ENCODE results near the gene TMEM60. TPM values are rescaled to one million over a fixed set of nuclear protein-coding genes. Genes with fewer than 3 reads are reported as not detected.
"Not testable (repeated sequence)": the region's sequence is repeated elsewhere in the genome, so short reads cannot be mapped to it uniquely, and the experiment has no call there.

TMEM60 gene, protein sequence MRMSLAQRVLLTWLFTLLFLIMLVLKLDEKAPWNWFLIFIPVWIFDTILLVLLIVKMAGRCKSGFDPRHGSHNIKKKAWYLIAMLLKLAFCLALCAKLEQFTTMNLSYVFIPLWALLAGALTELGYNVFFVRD
- polyA plus RNA-seq (ENCODE audit: low read depth in 6 of 6) = 10 to 100 TPM; 12.4 to 53.5 (median 29.6) TPM

GRCh38 chr7:77798394-77799077, at the start of gene TMEM60, which contains the start of gene PHTF2:
Gene TMEM60 (minus strand): TSS chr7:77798434. CDS start chr7:77794373, 4,061 bp downstream.
Gene PHTF2 (plus strand): TSS chr7:77798773.
- H3K4me3 Mint-ChIP-seq = peak within 1 kb of the TSS; percentile 88 to 100 (median 96)
- peak; percentile 85 to 89 for ATAC-seq (ENCODE audit: low read depth in 2 of 2)
- H3K4me1 Mint-ChIP-seq = peaks cover 59 to 87% (median 87%) of the 10 kb centered on the region in 3 donors
- H3K27me3 Mint-ChIP-seq = no peaks in the 10 kb centered on the region
- peak; percentile 94 for DNase-seq
- H3K27ac Mint-ChIP-seq = peak within 1 kb of the TSS; percentile 93 to 98 (median 96)
- H3K36me3 Mint-ChIP-seq = peaks cover 0 to 9% of the 10 kb centered on the region in 2 donors
- H3K9me3 Mint-ChIP-seq = no peaks in the 10 kb centered on the region

DNA sequence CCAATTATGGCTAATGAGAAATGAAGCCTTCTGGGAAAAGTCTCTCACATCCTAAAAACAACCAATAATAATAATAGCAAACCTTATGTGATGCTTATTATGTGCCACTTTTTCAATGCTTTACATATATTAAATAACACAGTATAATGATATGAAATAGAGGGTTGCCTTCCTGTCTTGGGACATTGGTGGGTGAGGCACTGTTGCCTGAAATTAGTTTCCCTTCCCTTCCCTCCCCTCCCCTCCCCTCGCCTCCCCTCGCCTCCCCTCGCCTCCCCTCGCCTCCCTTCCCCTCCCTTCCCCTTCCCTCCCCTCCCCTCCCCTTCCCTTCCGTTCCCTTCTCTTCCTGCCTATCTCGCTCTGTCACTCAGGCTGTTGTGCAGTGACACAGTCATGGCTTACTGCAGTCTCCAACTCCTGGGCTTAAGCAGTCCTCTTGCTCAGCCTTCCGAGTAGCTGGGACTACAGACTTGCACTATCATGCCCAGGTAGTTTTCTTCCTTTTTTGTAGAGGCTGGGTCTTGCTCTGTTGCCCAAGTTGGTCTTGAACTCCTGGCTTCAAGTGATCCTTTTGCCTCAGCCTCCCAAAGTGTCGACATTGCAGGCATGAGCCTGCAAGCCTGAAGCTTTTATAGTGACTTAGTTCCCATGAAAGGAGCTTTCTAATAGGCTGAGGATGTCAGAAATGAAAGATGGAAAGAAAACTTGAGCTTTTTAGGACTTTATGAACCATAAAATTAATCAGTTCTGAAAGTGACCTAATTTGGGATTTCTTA, 48.3 kb upstream of the TMEM60 start:
- no peak for DNase-seq
- Mint-ChIP-seq H3K27ac (peak overlapping the region in 3 of 6 donors; percentile 56 to 83 (median 72)), H3K4me3 (peak overlapping the region in 1 of 8 donors; percentile 74), H3K36me3 (peaks cover 0 to 14% of the 10 kb centered on the region in 2 donors), H3K9me3 (no peaks in the 10 kb centered on the region), H3K4me1 (peaks cover 24 to 64% (median 53%) of the 10 kb centered on the region in 3 donors), H3K27me3 (no peaks in the 10 kb centered on the region)
- ATAC-seq (ENCODE audit: low read depth in 2 of 2) = no peak

- no peak for DNase-seq
- ATAC-seq (ENCODE audit: low read depth in 2 of 2) = no peak
- Mint-ChIP-seq H3K36me3 (peaks cover 0 to 8% of the 10 kb centered on the region in 2 donors), H3K4me1 (peaks cover 22 to 52% (median 43%) of the 10 kb centered on the region in 3 donors), H3K27me3 (no peaks in the 10 kb centered on the region), H3K27ac (peak overlapping the region in 1 of 6 donors; percentile 85), H3K9me3 (no peaks in the 10 kb centered on the region), H3K4me3 (no peak overlapping the region)
Measured at GRCh38 chr7:77843194-77843593, 45.0 kb upstream of the TMEM60 start.

GRCh38 chr7:77839919-77840318, 41.7 kb upstream of the TMEM60 start:
- Mint-ChIP-seq H3K4me1 (peaks cover 25 to 49% (median 36%) of the 10 kb centered on the region in 3 donors), H3K9me3 (peaks cover 0 to 4% (median 0%) of the 10 kb centered on the region in 7 donors), H3K27ac (peak overlapping the region in 4 of 6 donors; percentile 7 to 82 (median 42)), H3K4me3 (peak overlapping the region in 3 of 8 donors; percentile 22 to 57 (median 39)), H3K27me3 (no peaks in the 10 kb centered on the region), H3K36me3 (no peaks in the 10 kb centered on the region)
- ATAC-seq (ENCODE audit: low read depth in 2 of 2) = peak; percentile 62 to 91
- no peak for DNase-seq

GRCh38 chr7:77838929-77839491, 40.8 kb upstream of the TMEM60 start:
- Mint-ChIP-seq H3K36me3 (no peaks in the 10 kb centered on the region), H3K4me3 (peak overlapping the region in 1 of 8 donors; percentile 24), H3K4me1 (peaks cover 25 to 55% (median 41%) of the 10 kb centered on the region in 3 donors), H3K27me3 (no peaks in the 10 kb centered on the region), H3K27ac (peak overlapping the region in 2 of 6 donors; percentile 19 to 82), H3K9me3 (peaks cover 0 to 4% (median 0%) of the 10 kb centered on the region in 7 donors)
- no peak for ATAC-seq (ENCODE audit: low read depth in 2 of 2)
- DNase-seq = no peak

- Mint-ChIP-seq H3K36me3 (no peaks in the 10 kb centered on the region), H3K27ac (peak overlapping the region in 3 of 6 donors; percentile 48 to 81 (median 73)), H3K9me3 (peaks cover 0 to 4% (median 0%) of the 10 kb centered on the region in 7 donors), H3K4me1 (peaks cover 27 to 57% (median 40%) of the 10 kb centered on the region in 3 donors), H3K4me3 (peak overlapping the region in 3 of 8 donors; percentile 5 to 12 (median 11)), H3K27me3 (no peaks in the 10 kb centered on the region)
- ATAC-seq (ENCODE audit: low read depth in 2 of 2) = no peak
- no peak for DNase-seq
Measured at GRCh38 chr7:77837966-77838365, 39.7 kb upstream of the TMEM60 start.

- Mint-ChIP-seq H3K27ac (peak overlapping the region in 1 of 6 donors; percentile 81), H3K27me3 (no peaks in the 10 kb centered on the region), H3K4me1 (peaks cover 31 to 59% (median 43%) of the 10 kb centered on the region in 3 donors), H3K36me3 (no peaks in the 10 kb centered on the region), H3K4me3 (no peak overlapping the region), H3K9me3 (peaks cover 0 to 4% (median 0%) of the 10 kb centered on the region in 7 donors)
- DNase-seq (no peak), ATAC-seq (ENCODE audit: low read depth in 2 of 2) (no peak)
Measured at GRCh38 chr7:77837275-77837674, 39.0 kb upstream of the TMEM60 start.

DNA sequence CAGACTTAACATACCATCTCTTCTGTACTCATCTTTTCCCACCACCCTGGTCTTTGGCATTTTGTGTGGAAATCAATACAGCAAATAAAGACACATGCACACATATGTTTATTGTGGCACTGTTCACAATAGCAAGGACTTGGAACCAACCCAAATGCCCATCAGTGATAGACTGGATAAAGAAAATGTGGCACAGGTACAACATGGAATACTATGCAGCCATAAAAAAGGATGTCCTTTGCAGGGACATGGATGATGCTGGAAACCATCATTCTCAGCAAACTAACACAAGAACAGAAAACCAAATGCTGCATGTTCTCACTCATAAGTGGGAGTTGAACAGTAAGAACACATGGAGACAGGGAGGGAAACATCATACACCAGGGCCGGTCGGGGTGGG, 38.2 kb upstream of the TMEM60 start:
- H3K36me3 Mint-ChIP-seq; H3K9me3 Mint-ChIP-seq; H3K4me3 Mint-ChIP-seq; H3K27me3 Mint-ChIP-seq; DNase-seq; ATAC-seq (ENCODE audit: low read depth in 2 of 2): not testable (repeated sequence)
- H3K27ac Mint-ChIP-seq = peak overlapping the region in 1 of 6 donors; percentile 75
- H3K4me1 Mint-ChIP-seq = peaks cover 40 to 66% (median 48%) of the 10 kb centered on the region in 3 donors

- Mint-ChIP-seq H3K4me3 (peak overlapping the region in 2 of 8 donors; percentile 37 to 56), H3K4me1 (peaks cover 46 to 76% (median 61%) of the 10 kb centered on the region in 3 donors), H3K27ac (peak overlapping the region in 3 of 6 donors; percentile 8 to 79 (median 69))
Measured at GRCh38 chr7:77833136-77833535, 34.9 kb upstream of the TMEM60 start.

GRCh38 chr7:77831953-77832352, 33.7 kb upstream of the TMEM60 start:
- no peak for DNase-seq
- Mint-ChIP-seq H3K4me1 (peaks cover 42 to 79% (median 65%) of the 10 kb centered on the region in 3 donors), H3K27ac (peak overlapping the region in 4 of 6 donors; percentile 31 to 75 (median 52)), H3K9me3 (peaks cover 0 to 4% (median 1%) of the 10 kb centered on the region in 7 donors), H3K27me3 (no peaks in the 10 kb centered on the region), H3K36me3 (peaks cover 0 to under 1% of the 10 kb centered on the region in 2 donors), H3K4me3 (peak overlapping the region in 1 of 8 donors; percentile 1)
- no peak for ATAC-seq (ENCODE audit: low read depth in 2 of 2)

More at GRCh38 chr7:77833136-77833535, 34.9 kb upstream of the TMEM60 start:
- no peak for ATAC-seq (ENCODE audit: low read depth in 2 of 2)
- no peak for DNase-seq
- Mint-ChIP-seq H3K36me3 (no peaks in the 10 kb centered on the region), H3K9me3 (peaks cover 0 to 4% (median 0%) of the 10 kb centered on the region in 7 donors), H3K27me3 (no peaks in the 10 kb centered on the region)

- H3K36me3 Mint-ChIP-seq = peaks cover 4 to 5% of the 10 kb centered on the region in 2 donors
- ATAC-seq (ENCODE audit: low read depth in 2 of 2) (peak in 1 of 2 donors; percentile 27), DNase-seq (no peak)
- peaks cover 47 to 81% (median 68%) of the 10 kb centered on the region in 3 donors for H3K4me1 Mint-ChIP-seq
- H3K9me3 Mint-ChIP-seq = peaks cover 0 to 6% (median 6%) of the 10 kb centered on the region in 7 donors
- H3K27me3 Mint-ChIP-seq = no peaks in the 10 kb centered on the region
- peak overlapping the region in 1 of 8 donors; percentile 1 for H3K4me3 Mint-ChIP-seq
- H3K27ac Mint-ChIP-seq = peak overlapping the region; percentile 6 to 75 (median 32)
Measured at GRCh38 chr7:77831481-77831880, 33.2 kb upstream of the TMEM60 start.

GRCh38 chr7:77830649-77831355, 32.6 kb upstream of the TMEM60 start:
- H3K4me3 Mint-ChIP-seq = peak overlapping the region in 3 of 8 donors; percentile 3 to 40 (median 7)
- H3K27ac Mint-ChIP-seq = peak overlapping the region in 5 of 6 donors; percentile 43 to 89 (median 74)
- peaks cover 46 to 82% (median 64%) of the 10 kb centered on the region in 3 donors for H3K4me1 Mint-ChIP-seq

More at GRCh38 chr7:77830649-77831355, 32.6 kb upstream of the TMEM60 start:
- H3K36me3 Mint-ChIP-seq = peaks cover 8 to 9% of the 10 kb centered on the region in 2 donors
- DNase-seq = no peak
- no peaks in the 10 kb centered on the region for H3K27me3 Mint-ChIP-seq
- ATAC-seq (ENCODE audit: low read depth in 2 of 2) = no peak
- H3K9me3 Mint-ChIP-seq = peaks cover 0 to 13% (median 10%) of the 10 kb centered on the region in 7 donors

All from naive B cell (primary cell).